Stimulated activated CD4-positive, alpha-beta T cell treated with anti-CD3 and anti-CD28 coated beads, Interleukin-12 subunit alpha, Interleukin-12 subunit beta, amount 100 ng/mL, for 48 hours (primary cell): ENCODE measurements around the gene CSGALNACT2.

Experiments
- DNase-seq, 3 donors: peaks; one replicate each; pipeline ENCODE4 v3.0.0-alpha.2; 2020; ENCODE audit warnings: low read depth in 2 of 3, low spot score in 1 of 3

The CSGALNACT2 gene

DNA sequence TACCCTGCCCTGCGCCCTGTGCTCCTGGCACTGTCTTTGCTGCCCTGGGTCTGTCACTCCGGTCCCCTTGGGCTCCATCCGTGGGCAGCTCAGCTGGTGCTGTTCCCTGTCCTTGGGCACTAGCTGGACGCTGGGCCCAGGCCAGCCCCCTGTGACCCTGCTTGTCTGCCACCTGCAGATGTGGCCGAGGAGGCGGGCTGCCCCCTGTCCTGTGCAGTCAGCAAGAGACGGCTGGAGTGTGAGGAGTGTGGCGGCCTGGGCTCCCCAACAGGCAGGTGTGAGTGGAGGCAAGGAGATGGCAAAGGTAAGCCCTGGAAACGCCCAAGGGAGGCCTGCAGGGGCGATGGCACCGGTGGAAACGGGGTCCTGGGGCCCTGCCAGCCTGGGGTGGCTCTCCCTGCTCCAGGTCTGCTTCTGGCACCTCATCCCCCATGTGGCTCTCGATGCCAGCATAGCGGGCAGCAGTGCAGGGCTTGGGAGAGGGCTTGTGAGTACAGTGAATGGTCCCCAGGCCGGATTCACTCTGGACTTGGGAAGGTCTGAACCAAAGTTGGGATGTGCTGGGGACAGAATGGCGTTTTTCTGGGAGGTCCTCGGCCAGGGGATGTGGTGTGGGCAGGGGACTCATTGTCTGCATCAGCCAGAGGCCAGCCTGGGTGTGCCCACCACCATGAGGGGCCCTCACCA, 26.2 kb upstream of the CSGALNACT2 start:
- no peak for DNase-seq

DNA sequence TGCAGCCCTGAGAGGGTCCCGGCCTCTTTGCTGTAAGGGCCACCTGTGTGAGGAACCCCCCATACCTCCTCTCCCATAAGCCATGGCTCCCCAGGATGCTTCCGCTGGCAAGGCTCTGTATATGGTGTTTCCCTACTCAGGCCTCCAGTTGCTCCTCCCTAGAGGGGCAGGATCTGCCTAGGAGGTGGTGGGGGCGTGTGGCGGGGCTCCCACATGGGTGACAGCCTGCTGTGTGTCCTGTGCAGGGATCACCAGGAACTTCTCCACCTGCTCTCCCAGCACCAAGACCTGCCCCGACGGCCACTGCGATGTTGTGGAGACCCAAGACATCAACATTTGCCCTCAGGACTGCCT, 25.7 kb upstream of the CSGALNACT2 start:
- no peak for DNase-seq

DNA sequence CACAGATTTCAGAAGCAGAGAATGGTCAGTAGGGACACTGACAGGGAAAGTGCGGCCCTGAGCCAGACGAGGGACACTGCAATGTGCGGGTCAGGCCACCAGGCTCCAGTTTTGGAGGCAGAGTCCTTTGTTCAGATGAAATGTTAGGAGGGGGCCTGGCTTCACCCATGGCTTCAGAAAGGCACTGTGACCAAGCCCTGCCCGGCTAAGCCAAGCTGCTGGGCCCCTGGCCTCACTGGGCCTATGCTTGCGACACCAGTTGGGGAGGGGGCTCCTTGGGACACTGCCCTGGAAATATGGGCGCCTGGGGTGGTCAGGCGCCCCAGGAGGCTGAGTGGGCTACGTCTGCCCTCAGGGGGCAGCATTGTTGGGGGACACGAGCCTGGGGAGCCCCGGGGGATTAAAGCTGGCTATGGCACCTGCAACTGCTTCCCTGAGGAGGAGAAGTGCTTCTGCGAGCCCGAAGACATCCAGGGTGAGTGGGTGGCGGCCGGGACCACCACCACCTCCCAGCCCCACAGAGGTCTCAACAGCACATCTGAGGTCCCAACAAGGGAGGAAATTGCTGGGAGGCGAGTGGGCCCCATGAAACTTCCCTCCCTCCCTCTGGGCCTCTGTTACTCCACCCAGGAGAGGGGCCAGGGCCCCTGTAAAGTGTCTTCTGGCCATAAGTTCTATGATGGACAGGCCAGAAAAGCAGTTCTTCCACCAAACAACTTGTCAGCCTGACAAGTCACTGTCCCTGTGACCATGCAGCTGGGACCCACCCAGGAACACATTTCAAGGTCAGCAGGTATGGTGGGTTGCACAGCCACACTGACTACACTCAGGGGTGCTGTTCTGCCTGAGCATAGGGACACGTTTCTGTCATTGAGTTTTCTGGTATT, 24.8 kb upstream of the CSGALNACT2 start:
- no peak for DNase-seq

DNA sequence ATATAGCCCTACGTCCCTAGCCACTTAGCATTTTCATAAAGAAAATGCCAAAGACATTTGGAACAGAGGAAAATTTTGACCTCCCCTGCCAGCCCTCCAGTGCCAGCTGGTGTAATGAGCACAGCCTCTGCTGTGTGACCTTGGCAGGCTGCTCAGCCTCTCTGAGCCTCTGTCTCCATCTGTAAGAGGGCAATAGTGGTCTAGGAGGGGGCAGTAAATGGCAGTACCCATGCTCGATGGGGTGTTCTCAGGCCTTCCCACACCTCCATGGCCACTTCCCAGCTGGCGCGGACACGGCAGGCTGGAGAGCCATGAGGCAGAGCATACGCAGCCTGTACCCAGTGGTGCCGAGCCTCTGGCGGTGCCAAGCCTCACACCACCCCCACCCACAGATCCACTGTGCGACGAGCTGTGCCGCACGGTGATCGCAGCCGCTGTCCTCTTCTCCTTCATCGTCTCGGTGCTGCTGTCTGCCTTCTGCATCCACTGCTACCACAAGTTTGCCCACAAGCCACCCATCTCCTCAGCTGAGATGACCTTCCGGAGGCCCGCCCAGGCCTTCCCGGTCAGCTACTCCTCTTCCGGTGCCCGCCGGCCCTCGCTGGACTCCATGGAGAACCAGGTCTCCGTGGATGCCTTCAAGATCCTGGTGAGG, 24.0 kb upstream of the CSGALNACT2 start:
- no peak for DNase-seq

DNA sequence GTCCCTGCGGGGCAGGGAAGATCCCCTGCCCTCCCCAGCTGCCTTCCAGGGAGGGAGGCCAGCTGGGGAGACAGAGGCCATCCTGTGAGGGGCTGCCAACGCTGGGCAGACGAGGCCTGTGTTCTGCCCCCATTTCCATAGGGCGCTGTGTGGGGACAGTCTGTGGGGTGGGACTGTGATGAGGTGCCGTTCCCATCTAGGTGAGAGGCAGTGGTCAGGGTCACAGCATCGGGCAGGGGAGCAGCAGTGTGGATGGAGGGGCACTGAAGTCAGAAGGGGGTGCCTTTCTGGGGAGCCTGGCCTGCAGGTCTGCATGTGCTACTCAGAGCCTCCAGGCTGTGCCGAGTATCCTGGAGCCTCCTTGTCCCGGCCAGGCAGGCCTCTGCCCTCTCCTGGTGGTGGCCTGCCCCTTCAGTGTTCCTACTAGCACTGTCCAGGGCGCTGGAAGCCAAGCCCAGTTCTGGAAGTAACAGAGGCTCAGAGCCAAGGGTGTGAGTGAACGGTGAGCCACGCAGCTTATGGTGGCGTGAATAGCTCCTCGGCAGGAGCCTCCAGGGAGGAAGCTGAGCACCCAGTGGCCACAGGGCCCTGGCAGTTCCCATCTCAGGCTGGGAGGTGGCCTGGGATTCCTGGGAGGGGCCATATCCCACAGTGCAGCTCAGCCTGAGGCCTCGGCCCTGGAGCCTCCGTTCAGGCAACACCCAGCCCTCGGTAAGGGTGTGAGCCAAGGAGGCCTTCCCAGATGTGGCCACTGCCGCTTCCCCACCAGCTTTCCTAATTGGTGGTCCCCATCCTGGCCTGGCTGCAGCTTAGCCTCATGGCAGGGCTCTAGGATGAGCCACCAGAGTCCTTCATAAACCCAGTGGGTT, 23.3 kb upstream of the CSGALNACT2 start:
- no peak for DNase-seq

DNA sequence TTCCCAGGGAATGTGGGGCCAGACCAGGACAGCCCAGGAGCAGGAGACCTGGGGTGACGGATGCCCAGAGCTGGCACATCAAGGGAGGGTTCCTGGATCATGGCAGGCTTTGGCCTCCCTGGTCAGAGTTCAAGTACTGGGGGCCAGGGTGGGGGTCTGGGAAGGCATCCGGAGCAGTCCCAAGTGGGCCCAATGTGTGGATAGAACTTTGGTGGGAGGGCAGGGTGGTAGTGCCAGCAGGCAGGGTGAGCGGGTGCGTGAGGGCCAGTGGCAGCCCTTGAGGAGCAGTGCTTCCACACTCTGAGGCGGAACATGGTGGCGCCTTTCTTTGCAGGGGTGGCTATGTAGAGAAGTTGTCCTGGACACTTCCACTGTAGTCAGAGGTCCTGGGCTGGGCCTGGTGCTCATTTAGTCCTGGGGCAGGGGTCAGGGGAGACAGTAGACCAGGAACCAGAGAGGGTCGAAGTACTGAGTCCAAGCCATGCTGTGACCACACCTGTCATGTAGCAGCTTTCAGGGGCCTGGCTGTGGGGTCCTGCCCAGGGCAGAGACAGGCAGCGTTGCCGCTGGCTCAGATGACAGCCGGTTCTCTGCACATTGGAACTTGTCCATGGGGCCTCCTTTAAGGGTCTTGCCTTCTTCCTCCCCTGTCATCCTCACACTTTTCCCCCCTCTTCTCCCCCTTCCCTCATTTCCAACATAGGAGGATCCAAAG, 22.2 kb upstream of the CSGALNACT2 start:
- no peak for DNase-seq

DNA sequence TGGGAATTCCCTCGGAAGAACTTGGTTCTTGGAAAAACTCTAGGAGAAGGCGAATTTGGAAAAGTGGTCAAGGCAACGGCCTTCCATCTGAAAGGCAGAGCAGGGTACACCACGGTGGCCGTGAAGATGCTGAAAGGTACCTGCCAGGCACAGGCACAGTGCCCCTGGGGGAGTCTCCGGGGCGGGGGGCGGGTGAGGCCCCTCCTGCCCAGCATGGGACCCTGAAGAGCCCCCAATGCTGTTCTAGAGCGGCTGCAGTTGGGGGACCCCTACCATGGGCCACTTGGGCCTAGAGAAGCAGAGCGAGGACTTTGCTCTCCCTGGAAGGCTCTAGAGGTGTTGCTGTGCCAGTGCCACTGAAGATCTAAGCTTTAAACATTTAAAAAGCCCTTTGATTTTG, 21.6 kb upstream of the CSGALNACT2 start:
- no peak for DNase-seq

DNA sequence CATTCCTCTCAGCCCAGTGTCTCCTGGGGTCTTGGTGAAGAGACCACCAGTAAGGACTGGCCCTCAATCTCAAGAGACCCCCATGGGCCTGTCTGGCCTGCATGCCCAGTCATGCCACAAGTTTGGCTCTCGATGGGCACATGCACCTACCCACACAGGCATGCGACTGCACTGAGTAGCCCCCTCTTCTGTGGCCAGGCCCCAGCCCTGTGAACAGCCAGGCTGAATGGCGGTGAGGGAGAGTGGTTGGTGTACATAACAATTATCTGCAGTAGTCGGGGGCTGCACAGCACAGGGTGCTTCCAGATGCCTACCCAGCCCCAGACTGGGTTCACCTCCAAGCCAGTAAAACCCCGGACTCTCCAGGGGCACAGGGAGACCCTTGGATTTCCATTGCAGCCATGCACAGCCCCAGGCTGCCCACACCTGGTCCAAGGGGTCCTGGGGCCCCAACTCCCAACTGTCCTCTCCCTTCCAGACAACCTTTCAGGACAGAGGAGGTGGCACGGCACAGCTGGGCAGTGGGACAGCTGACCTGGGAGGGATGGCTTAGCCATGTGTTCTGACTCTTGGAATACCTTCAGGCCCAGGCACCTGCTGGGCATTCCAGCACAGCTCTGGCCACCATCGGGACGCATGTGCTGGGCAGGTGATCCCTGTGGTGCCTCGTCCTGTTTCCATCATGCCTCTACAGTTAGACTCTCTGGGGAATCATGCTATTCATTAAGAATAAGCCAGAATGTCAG, 21.0 kb upstream of the CSGALNACT2 start:
- DNase-seq = no peak

DNA sequence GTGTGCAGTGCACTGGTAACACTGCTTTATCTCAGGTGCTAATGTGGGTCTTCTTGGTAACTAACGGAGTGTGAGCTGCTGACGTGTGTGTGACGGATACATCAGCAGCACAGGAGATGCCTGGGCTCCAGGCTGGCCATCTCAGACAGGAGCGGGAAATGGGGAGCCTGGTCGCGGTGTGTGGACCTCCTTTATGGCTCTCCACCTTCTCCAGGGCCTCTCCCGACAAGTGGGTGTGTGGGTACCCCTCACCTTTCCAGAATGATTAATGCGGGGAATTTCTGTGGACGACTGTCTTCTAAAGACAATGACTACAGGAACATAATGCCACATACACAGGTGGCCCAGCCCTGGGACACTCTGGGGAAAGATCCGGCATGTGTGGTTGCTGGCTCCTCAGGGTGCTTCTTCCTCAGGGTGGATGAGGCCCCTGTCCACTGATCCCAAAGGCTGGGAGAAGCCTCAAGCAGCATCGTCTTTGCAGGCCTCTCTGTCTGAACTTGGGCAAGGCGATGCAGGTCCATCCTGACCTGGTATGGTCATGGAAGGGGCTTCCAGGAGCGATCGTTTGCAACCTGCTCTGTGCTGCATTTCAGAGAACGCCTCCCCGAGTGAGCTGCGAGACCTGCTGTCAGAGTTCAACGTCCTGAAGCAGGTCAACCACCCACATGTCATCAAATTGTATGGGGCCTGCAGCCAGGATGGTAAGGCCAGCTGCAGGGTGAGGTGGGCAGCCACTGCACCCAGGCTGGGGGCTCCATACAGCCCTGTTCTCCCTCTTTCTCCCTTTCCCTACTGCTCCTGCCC, 20.3 kb upstream of the CSGALNACT2 start:
- no peak for DNase-seq

DNA sequence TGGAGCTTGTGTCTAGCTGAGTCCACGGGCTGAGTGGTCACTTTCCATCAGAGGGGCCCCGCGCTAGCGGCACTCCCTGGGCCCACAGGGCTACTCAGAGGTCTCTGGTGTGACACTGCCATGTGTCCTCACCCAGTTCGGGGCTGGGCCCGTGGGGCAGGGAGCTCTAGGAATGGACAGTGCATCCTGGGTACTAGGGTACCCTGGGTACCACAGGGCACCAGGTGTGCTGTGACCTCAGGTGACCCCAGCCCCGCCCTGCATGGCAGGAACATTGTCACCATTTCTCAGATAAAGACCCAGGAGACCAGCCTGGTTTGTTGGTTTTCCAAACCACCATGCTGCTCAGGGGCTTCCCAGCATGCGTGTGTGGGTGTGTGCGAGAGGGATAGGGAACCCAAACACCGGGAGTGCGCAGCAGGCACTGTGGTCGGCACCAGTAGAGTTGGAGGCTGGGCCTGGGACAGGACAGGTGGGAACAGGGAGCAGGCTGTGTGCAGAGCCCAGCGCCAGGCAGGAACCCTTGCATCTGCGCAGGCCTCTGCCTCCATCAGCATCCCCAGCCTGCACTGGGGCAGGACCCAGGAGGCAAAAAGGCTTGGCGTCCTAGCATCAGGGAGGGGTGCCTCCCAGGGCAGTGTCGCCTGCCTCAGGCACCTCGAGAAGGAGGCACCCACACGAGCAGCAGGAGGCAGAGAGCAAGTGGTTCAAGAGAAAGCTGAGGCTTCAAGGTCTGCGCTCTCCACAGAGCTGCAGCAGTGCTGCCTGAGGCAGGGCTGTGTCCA, 19.4 kb upstream of the CSGALNACT2 start:
- DNase-seq = no peak

DNA sequence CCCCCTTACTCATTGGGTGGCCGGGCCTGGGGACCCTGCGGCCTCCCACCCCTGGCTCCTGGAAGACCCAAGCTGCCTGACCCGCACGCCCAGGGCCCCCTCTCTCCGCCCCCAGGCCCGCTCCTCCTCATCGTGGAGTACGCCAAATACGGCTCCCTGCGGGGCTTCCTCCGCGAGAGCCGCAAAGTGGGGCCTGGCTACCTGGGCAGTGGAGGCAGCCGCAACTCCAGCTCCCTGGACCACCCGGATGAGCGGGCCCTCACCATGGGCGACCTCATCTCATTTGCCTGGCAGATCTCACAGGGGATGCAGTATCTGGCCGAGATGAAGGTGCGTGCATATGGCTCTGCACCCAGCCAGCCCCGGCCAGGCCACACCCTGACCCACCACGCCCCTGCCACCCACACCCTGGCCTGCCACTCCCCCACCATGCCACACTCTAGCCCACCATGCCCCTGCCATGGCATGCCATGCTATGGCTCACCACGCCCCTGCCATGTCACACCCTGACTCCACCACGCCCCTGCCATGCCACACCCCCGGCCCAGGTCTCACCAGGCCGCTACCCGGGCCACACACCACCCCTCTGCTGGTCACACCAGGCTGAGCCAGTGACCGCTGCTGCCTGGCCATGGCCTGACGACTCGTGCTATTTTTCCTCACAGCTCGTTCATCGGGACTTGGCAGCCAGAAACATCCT, 18.7 kb upstream of the CSGALNACT2 start:
- no peak for DNase-seq

DNA sequence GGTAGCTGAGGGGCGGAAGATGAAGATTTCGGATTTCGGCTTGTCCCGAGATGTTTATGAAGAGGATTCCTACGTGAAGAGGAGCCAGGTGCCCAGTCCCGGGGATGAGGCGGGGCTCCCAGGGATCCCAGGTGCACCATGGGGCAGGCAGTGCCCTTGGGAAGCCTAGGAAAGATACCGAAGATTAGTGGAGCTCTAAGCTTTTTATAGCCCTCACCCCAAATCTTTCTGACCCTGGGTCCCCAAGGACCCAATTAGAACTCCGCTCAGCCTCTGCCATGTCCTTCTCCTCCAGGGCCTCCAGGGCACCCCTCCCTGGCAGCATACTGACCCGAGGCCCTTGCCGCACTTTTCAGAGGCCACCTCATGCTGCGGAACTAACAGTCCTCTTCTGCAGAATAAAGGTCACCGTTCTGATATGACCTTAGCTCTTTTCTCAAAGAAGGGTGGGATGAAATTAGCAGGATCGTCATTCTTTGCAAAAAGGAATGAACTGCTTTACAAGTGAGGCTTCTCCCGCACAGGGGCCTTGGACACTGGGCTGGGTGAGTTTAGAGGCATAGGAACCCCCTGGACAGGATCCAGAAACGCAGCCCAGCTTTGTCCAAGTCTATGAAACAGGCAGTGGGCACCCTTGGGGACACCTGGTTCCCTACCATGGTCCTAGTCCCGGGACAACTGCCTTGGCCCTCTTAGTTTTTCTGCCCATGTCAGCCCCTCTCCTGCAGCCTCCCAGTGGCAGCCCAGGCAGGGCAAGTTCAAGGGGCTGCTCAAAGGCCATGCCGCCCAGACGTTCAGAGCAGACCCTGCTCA, 17.9 kb upstream of the CSGALNACT2 start:
- no peak for DNase-seq

DNA sequence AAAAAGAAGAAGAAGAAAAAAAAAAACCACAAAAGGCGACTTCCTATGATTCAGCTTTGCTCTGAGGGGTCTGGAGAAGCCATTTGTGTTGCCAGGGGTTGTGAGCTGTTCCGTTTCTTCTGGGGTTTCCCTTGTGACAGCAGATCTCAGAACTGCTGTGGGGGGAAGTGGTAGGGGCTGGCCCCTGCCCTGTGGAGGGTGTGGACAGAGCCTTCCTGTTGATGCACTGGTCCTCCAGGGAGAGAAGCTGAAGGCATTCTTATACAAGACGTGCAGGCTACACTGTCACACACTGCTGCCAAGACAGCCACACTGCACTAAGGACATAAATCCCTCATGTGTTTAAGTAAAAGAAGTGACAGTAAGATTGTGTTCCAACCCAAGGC, 17.3 kb upstream of the CSGALNACT2 start:
- peak; percentile 39 to 46 (median 44) for DNase-seq

DNA sequence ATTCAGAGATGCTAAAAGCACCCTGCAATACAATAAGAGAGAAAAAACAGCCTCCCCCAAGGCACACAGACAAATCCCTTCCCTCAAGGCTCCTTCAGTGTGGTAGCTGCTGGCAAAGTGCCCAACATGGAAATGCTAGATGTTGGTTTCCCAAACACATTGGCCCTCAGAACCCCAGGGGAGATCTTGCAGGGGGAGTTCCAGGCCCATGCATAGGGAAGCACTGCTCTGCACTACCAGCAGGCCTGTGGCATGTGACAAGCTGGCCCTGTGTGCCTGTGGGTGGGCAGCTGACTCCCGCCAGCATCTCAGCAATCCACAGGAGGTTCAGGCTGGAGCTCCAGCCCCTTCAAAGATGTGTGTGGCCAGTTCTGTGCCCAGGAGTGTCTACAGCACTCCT, 16.8 kb upstream of the CSGALNACT2 start:
- no peak for DNase-seq

DNA sequence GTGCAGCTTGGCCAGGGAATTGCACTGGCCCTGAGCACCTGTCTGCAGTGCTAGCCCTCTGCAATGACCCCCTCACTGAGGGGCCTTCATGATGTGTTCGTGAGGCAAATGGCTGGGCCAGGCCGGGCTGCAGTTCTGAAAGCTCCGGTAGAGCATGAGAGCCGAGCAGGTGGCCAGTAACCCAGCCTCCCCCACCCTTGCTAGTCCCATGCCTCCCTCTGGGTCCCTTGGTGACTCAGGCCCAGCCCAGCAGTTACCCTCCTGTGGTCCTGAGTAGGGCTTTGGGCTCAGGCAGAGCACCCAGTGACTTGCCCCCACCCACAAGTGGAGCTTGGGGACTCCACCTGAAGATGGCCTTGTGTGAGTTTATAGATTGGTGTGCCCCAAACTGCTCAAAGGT, 16.1 kb upstream of the CSGALNACT2 start:
- DNase-seq = no peak

DNA sequence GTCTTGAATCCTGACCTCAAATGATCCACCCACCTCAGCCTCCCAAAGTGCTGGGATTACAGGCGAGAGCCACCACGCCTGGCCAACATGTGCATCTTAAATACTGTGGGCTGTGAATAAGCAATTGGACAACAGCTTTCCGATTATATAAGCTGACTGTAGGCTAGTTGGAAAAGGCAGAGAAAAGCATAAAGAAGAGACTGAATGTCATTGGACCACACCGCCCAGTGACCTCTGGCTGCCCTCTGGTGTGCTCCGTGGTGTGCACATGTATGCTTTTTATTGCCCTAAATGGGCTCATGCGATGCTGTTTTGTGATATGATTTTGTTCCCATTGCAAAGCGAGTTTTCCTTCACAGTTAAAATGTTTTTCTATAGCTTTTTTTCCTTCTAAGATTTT, 15.4 kb upstream of the CSGALNACT2 start:
- no peak for DNase-seq
